ENCODE data around the gene USP32. TPM values are rescaled to one million over a fixed set of nuclear protein-coding genes. Genes with fewer than 3 reads are reported as not detected.

USP32 gene, protein sequence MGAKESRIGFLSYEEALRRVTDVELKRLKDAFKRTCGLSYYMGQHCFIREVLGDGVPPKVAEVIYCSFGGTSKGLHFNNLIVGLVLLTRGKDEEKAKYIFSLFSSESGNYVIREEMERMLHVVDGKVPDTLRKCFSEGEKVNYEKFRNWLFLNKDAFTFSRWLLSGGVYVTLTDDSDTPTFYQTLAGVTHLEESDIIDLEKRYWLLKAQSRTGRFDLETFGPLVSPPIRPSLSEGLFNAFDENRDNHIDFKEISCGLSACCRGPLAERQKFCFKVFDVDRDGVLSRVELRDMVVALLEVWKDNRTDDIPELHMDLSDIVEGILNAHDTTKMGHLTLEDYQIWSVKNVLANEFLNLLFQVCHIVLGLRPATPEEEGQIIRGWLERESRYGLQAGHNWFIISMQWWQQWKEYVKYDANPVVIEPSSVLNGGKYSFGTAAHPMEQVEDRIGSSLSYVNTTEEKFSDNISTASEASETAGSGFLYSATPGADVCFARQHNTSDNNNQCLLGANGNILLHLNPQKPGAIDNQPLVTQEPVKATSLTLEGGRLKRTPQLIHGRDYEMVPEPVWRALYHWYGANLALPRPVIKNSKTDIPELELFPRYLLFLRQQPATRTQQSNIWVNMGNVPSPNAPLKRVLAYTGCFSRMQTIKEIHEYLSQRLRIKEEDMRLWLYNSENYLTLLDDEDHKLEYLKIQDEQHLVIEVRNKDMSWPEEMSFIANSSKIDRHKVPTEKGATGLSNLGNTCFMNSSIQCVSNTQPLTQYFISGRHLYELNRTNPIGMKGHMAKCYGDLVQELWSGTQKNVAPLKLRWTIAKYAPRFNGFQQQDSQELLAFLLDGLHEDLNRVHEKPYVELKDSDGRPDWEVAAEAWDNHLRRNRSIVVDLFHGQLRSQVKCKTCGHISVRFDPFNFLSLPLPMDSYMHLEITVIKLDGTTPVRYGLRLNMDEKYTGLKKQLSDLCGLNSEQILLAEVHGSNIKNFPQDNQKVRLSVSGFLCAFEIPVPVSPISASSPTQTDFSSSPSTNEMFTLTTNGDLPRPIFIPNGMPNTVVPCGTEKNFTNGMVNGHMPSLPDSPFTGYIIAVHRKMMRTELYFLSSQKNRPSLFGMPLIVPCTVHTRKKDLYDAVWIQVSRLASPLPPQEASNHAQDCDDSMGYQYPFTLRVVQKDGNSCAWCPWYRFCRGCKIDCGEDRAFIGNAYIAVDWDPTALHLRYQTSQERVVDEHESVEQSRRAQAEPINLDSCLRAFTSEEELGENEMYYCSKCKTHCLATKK (N-terminal part only)
- 37.4 TPM for total RNA-seq (ENCODE audit: unreplicated experiment)
- long read RNA-seq, partial matches to known transcripts = 1 of 1 reads
- long read RNA-seq, other reads (novel, unspliced or antisense) = 0 of 1 reads

DNA sequence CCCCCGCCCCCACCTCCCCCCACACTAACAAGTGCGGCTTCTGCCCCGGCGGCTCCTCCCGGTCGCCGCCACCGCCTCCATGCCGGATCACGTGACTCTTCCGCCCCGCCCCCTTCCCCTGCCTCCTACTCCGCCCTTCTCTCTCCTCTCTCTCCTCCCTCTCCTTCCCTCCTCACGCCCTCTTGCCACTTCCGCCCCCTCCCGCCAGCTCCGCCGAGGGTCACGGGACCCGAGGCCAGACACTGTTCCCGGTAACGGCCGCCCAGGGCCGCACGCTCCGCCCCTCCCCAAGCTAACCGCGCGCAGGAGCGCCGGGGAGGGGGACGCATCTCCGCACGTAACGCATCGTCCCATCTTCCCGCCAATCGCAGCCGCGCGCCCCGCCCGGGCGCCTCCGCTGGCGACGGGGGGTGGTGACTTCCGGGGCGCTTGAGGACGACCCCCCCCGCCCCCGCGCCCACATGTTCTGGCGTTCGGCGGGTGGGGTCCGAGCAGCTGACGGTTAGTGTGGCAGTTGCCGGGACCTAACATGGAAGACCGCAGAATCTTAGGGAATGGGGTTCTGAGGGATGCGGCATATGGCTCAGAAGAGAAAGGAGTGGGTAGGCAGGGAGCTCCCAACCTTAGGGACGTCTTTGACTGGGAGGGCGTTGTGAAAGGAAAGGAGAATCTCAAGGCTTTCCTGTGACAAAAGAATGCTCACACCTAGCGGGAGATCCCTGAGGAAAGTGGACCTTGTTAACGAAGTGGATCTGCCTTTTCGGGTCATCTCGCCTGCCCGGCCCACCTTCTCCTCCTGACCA, at the start of gene USP32:
Gene USP32 (minus strand): TSS at position 92 of the 803 bp plus-strand sequence. CDS start 194 bp downstream, outside the sequence.
- H3K4me3 Mint-ChIP-seq (ENCODE audit: unreplicated experiment) = peak within 1 kb of the TSS; percentile 98
- H3K27ac Mint-ChIP-seq (ENCODE audit: unreplicated experiment) = peak within 1 kb of the TSS; percentile 94
- TF ChIP-seq, protein P1, sequence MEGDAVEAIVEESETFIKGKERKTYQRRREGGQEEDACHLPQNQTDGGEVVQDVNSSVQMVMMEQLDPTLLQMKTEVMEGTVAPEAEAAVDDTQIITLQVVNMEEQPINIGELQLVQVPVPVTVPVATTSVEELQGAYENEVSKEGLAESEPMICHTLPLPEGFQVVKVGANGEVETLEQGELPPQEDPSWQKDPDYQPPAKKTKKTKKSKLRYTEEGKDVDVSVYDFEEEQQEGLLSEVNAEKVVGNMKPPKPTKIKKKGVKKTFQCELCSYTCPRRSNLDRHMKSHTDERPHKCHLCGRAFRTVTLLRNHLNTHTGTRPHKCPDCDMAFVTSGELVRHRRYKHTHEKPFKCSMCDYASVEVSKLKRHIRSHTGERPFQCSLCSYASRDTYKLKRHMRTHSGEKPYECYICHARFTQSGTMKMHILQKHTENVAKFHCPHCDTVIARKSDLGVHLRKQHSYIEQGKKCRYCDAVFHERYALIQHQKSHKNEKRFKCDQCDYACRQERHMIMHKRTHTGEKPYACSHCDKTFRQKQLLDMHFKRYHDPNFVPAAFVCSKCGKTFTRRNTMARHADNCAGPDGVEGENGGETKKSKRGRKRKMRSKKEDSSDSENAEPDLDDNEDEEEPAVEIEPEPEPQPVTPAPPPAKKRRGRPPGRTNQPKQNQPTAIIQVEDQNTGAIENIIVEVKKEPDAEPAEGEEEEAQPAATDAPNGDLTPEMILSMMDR (IDR thresholded peaks at IDR 0.05; ENCODE audit: unreplicated experiment) = no peak
- DNase-seq (ENCODE audit: low spot score) = peak; percentile 96
- H3K4me1 Mint-ChIP-seq (ENCODE audit: unreplicated experiment) = peaks cover 37% of the 10 kb centered on the region
- H3K27me3 Mint-ChIP-seq (ENCODE audit: unreplicated experiment) = peaks cover 8% of the 10 kb centered on the region
- peaks cover 7% of the 10 kb centered on the region for H3K36me3 Mint-ChIP-seq (ENCODE audit: low read depth, unreplicated experiment)
- no peaks in the 10 kb centered on the region for H3K9me3 Mint-ChIP-seq (ENCODE audit: unreplicated experiment)

DNA sequence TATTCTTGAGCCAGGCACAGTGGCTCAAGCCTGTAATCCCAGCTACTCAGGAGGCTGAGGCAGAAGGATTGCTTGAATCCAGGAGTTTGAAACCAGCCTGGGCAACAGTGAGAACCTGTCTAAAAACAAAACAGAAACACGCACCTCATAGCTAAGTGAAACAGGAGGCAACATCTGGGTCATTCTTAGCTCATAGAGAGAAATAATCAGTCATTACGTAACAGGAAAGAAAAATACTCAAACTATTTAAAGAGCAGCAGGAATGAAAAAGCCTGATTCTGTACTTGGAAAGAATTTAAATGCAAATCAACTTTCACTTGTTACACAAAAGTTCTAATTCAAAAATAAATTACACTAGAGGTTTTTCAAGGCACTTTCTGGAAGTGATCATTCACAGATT, 47.6 kb upstream of the USP32 start:
- Mint-ChIP-seq H3K9me3 (ENCODE audit: unreplicated experiment) (no peaks in the 10 kb centered on the region), H3K27ac (ENCODE audit: unreplicated experiment) (no peak overlapping the region), H3K27me3 (ENCODE audit: unreplicated experiment) (no peaks in the 10 kb centered on the region), H3K36me3 (ENCODE audit: low read depth, unreplicated experiment) (no peaks in the 10 kb centered on the region), H3K4me3 (ENCODE audit: unreplicated experiment) (no peak overlapping the region), H3K4me1 (ENCODE audit: unreplicated experiment) (no peaks in the 10 kb centered on the region)
- no peak for DNase-seq (ENCODE audit: low spot score)
- TF ChIP-seq, protein P1 (IDR thresholded peaks at IDR 0.05; ENCODE audit: unreplicated experiment) = no peak

DNA sequence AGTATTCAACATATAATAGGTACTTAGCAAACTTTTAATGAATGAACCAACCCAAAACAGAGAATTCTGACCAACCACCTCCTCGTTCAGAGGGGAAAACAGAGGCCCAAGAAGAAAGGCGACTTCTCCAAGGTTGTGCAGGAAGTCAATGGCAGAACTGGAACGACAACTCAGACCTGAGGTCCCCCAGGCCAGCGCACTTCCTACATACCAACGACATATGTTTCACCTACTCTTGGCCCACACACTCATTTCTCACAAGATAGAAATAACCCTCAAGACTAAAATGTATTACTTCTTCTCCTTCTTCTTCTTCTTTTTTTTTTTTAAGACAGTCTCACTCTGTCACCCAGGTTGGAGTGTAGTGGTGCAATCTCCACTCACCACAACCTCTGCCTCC, 44.7 kb upstream of the USP32 start:
- H3K27me3 Mint-ChIP-seq (ENCODE audit: unreplicated experiment) = peaks cover 2% of the 10 kb centered on the region
- no peaks in the 10 kb centered on the region for H3K4me1 Mint-ChIP-seq (ENCODE audit: unreplicated experiment)

More for the DNA sequence above, 44.7 kb upstream of the USP32 start:
- Mint-ChIP-seq H3K4me3 (ENCODE audit: unreplicated experiment) (no peak overlapping the region), H3K9me3 (ENCODE audit: unreplicated experiment) (peaks cover 4% of the 10 kb centered on the region), H3K36me3 (ENCODE audit: low read depth, unreplicated experiment) (peaks cover 8% of the 10 kb centered on the region), H3K27ac (ENCODE audit: unreplicated experiment) (no peak overlapping the region)
- DNase-seq (ENCODE audit: low spot score) = no peak
- TF ChIP-seq, protein P1 (IDR thresholded peaks at IDR 0.05; ENCODE audit: unreplicated experiment) = no peak
